ENCODE data around the gene UHMK1.

Gene UHMK1

GRCh38 chr1:162527314-162527713, 29.7 kb downstream of the UHMK1 start:
- Histone ChIP-seq H3K4me3 (ENCODE audit: low read depth, low read length) (no peak overlapping the region), H2AFZ (ENCODE audit: low read length, unreplicated experiment) (no peak overlapping the region), H3K79me2 (ENCODE audit: control insufficient read depth, insufficient read depth, low read length, unreplicated experiment) (no peaks in the 10 kb centered on the region), H3K36me3 (ENCODE audit: insufficient read depth, low read length) (peaks cover 20% of the 10 kb centered on the region), H3K27ac (ENCODE audit: low read depth, low read length) (no peak overlapping the region), H3K4me1 (ENCODE audit: control insufficient read depth, insufficient read depth, low read length, unreplicated experiment) (no peaks in the 10 kb centered on the region), H3K27me3 (ENCODE audit: insufficient read depth, low read length) (no peaks in the 10 kb centered on the region)

- H3K27ac ChIP-seq (ENCODE audit: low read depth, low read length), result no peak overlapping the region
- H3K4me3 ChIP-seq (ENCODE audit: low read depth, low read length), result no peak overlapping the region
- no peak overlapping the region for H2AFZ ChIP-seq (ENCODE audit: low read length, unreplicated experiment)
- H3K4me1 ChIP-seq (ENCODE audit: control insufficient read depth, insufficient read depth, low read length, unreplicated experiment), result no peaks in the 10 kb centered on the region
- H3K27me3 ChIP-seq (ENCODE audit: insufficient read depth, low read length), result no peaks in the 10 kb centered on the region
- no peaks in the 10 kb centered on the region for H3K79me2 ChIP-seq (ENCODE audit: control insufficient read depth, insufficient read depth, low read length, unreplicated experiment)
- peaks cover 3% of the 10 kb centered on the region; the same call in 1 of the 2 replicates for H3K36me3 ChIP-seq (ENCODE audit: insufficient read depth, low read length)
Measured at GRCh38 chr1:162530307-162530987, 32.8 kb downstream of the UHMK1 start.

- Histone ChIP-seq H2AFZ (ENCODE audit: low read length, unreplicated experiment) (no peak overlapping the region), H3K27ac (ENCODE audit: low read depth, low read length) (no peak overlapping the region), H3K27me3 (ENCODE audit: insufficient read depth, low read length) (no peaks in the 10 kb centered on the region), H3K79me2 (ENCODE audit: control insufficient read depth, insufficient read depth, low read length, unreplicated experiment) (no peaks in the 10 kb centered on the region), H3K4me1 (ENCODE audit: control insufficient read depth, insufficient read depth, low read length, unreplicated experiment) (no peaks in the 10 kb centered on the region), H3K4me3 (ENCODE audit: low read depth, low read length) (no peak overlapping the region), H3K36me3 (ENCODE audit: insufficient read depth, low read length) (peaks cover 3% of the 10 kb centered on the region; the same call in 1 of the 2 replicates)
Measured at GRCh38 chr1:162530988-162531319, 33.3 kb downstream of the UHMK1 start.

- H3K27me3 ChIP-seq (ENCODE audit: insufficient read depth, low read length), result no peaks in the 10 kb centered on the region
- no peak overlapping the region for H3K4me3 ChIP-seq (ENCODE audit: low read depth, low read length)
Measured at GRCh38 chr1:162535501-162535900, 37.9 kb downstream of the UHMK1 start.

GRCh38 chr1:162536511-162536910, 38.9 kb downstream of the UHMK1 start:
- Histone ChIP-seq H3K36me3 (ENCODE audit: insufficient read depth, low read length) (no peaks in the 10 kb centered on the region), H3K4me1 (ENCODE audit: control insufficient read depth, insufficient read depth, low read length, unreplicated experiment) (peaks cover 31% of the 10 kb centered on the region), H3K27ac (ENCODE audit: low read depth, low read length) (peak overlapping the region; percentile 58), H3K27me3 (ENCODE audit: insufficient read depth, low read length) (no peaks in the 10 kb centered on the region), H2AFZ (ENCODE audit: low read length, unreplicated experiment) (no peak overlapping the region), H3K4me3 (ENCODE audit: low read depth, low read length) (no peak overlapping the region), H3K79me2 (ENCODE audit: control insufficient read depth, insufficient read depth, low read length, unreplicated experiment) (no peaks in the 10 kb centered on the region)

More at GRCh38 chr1:162535501-162535900, 37.9 kb downstream of the UHMK1 start:
- Histone ChIP-seq H3K36me3 (ENCODE audit: insufficient read depth, low read length) (no peaks in the 10 kb centered on the region), H3K4me1 (ENCODE audit: control insufficient read depth, insufficient read depth, low read length, unreplicated experiment) (peaks cover 26% of the 10 kb centered on the region), H3K27ac (ENCODE audit: low read depth, low read length) (no peak overlapping the region), H3K79me2 (ENCODE audit: control insufficient read depth, insufficient read depth, low read length, unreplicated experiment) (no peaks in the 10 kb centered on the region), H2AFZ (ENCODE audit: low read length, unreplicated experiment) (no peak overlapping the region)

- H3K36me3 ChIP-seq (ENCODE audit: insufficient read depth, low read length), result no peaks in the 10 kb centered on the region
Measured at GRCh38 chr1:162537216-162537615, 39.6 kb downstream of the UHMK1 start.

GRCh38 chr1:162538815-162539431, 41.3 kb downstream of the UHMK1 start:
- Histone ChIP-seq H3K79me2 (ENCODE audit: control insufficient read depth, insufficient read depth, low read length, unreplicated experiment) (no peaks in the 10 kb centered on the region), H3K27ac (ENCODE audit: low read depth, low read length) (peak overlapping the region; percentile 86), H3K36me3 (ENCODE audit: insufficient read depth, low read length) (no peaks in the 10 kb centered on the region), H3K27me3 (ENCODE audit: insufficient read depth, low read length) (no peaks in the 10 kb centered on the region), H3K4me3 (ENCODE audit: low read depth, low read length) (no peak overlapping the region), H2AFZ (ENCODE audit: low read length, unreplicated experiment) (no peak overlapping the region), H3K4me1 (ENCODE audit: control insufficient read depth, insufficient read depth, low read length, unreplicated experiment) (peaks cover 33% of the 10 kb centered on the region)

More at GRCh38 chr1:162537216-162537615, 39.6 kb downstream of the UHMK1 start:
- no peaks in the 10 kb centered on the region for H3K79me2 ChIP-seq (ENCODE audit: control insufficient read depth, insufficient read depth, low read length, unreplicated experiment)
- no peak overlapping the region for H3K4me3 ChIP-seq (ENCODE audit: low read depth, low read length)
- peaks cover 33% of the 10 kb centered on the region for H3K4me1 ChIP-seq (ENCODE audit: control insufficient read depth, insufficient read depth, low read length, unreplicated experiment)
- no peak overlapping the region for H2AFZ ChIP-seq (ENCODE audit: low read length, unreplicated experiment)
- peak overlapping the region; percentile 86 for H3K27ac ChIP-seq (ENCODE audit: low read depth, low read length)
- no peaks in the 10 kb centered on the region for H3K27me3 ChIP-seq (ENCODE audit: insufficient read depth, low read length)

GRCh38 chr1:162541619-162542141, 44.1 kb downstream of the UHMK1 start:
- Histone ChIP-seq H3K4me3 (ENCODE audit: low read depth, low read length) (no peak overlapping the region), H3K4me1 (ENCODE audit: control insufficient read depth, insufficient read depth, low read length, unreplicated experiment) (peaks cover 28% of the 10 kb centered on the region), H2AFZ (ENCODE audit: low read length, unreplicated experiment) (peak overlapping the region; percentile 7), H3K36me3 (ENCODE audit: insufficient read depth, low read length) (no peaks in the 10 kb centered on the region), H3K27ac (ENCODE audit: low read depth, low read length) (peak overlapping the region; percentile 88), H3K27me3 (ENCODE audit: insufficient read depth, low read length) (no peaks in the 10 kb centered on the region), H3K79me2 (ENCODE audit: control insufficient read depth, insufficient read depth, low read length, unreplicated experiment) (no peaks in the 10 kb centered on the region)

- no peak overlapping the region for H2AFZ ChIP-seq (ENCODE audit: low read length, unreplicated experiment)
- H3K36me3 ChIP-seq (ENCODE audit: insufficient read depth, low read length), result no peaks in the 10 kb centered on the region
- no peaks in the 10 kb centered on the region for H3K79me2 ChIP-seq (ENCODE audit: control insufficient read depth, insufficient read depth, low read length, unreplicated experiment)
- no peaks in the 10 kb centered on the region for H3K27me3 ChIP-seq (ENCODE audit: insufficient read depth, low read length)
- peak overlapping the region; percentile 88 for H3K27ac ChIP-seq (ENCODE audit: low read depth, low read length)
- no peak overlapping the region for H3K4me3 ChIP-seq (ENCODE audit: low read depth, low read length)
- peaks cover 23% of the 10 kb centered on the region for H3K4me1 ChIP-seq (ENCODE audit: control insufficient read depth, insufficient read depth, low read length, unreplicated experiment)
Measured at GRCh38 chr1:162543228-162543627, 45.6 kb downstream of the UHMK1 start.

- Histone ChIP-seq H3K36me3 (ENCODE audit: insufficient read depth, low read length) (no peaks in the 10 kb centered on the region), H3K27me3 (ENCODE audit: insufficient read depth, low read length) (no peaks in the 10 kb centered on the region), H3K27ac (ENCODE audit: low read depth, low read length) (peak overlapping the region; percentile 68), H3K4me1 (ENCODE audit: control insufficient read depth, insufficient read depth, low read length, unreplicated experiment) (peaks cover 25% of the 10 kb centered on the region), H3K79me2 (ENCODE audit: control insufficient read depth, insufficient read depth, low read length, unreplicated experiment) (no peaks in the 10 kb centered on the region), H3K4me3 (ENCODE audit: low read depth, low read length) (no peak overlapping the region), H2AFZ (ENCODE audit: low read length, unreplicated experiment) (peak overlapping the region; percentile 63)
Measured at GRCh38 chr1:162548170-162548569, 50.6 kb downstream of the UHMK1 start.

GRCh38 chr1:162549001-162549400, 51.4 kb downstream of the UHMK1 start:
- H3K79me2 ChIP-seq (ENCODE audit: control insufficient read depth, insufficient read depth, low read length, unreplicated experiment), result no peaks in the 10 kb centered on the region
- no peaks in the 10 kb centered on the region for H3K36me3 ChIP-seq (ENCODE audit: insufficient read depth, low read length)
- peaks cover 26% of the 10 kb centered on the region for H3K4me1 ChIP-seq (ENCODE audit: control insufficient read depth, insufficient read depth, low read length, unreplicated experiment)
- peak overlapping the region; percentile 68; the same call in 1 of the 2 replicates for H3K27ac ChIP-seq (ENCODE audit: low read depth, low read length)
- H2AFZ ChIP-seq (ENCODE audit: low read length, unreplicated experiment), result peak overlapping the region; percentile 61
- no peaks in the 10 kb centered on the region for H3K27me3 ChIP-seq (ENCODE audit: insufficient read depth, low read length)
- H3K4me3 ChIP-seq (ENCODE audit: low read depth, low read length), result no peak overlapping the region
